HepG2 (cell line): Measurements from ENCODE around the gene WDR48. TPM values are rescaled to one million over a fixed set of nuclear protein-coding genes. Genes with fewer than 3 reads are reported as not detected.

ENCODE experiments used
- ARID4A ChIP-seq: sonication (generic); formaldehyde crosslinking; IDR thresholded peaks from 2 replicates; pipeline ENCODE4 v1.5.0; 2020; ENCODE audit warnings: mild to moderate bottlenecking, missing genetic modification reagents, borderline replicate concordance
- BRCA1 ChIP-seq: sonication (generic); formaldehyde crosslinking; IDR thresholded peaks from 2 replicates; pipeline ENCODE4 v1.4.0; 2020; ENCODE audit warnings: missing genetic modification reagents
- DR1 ChIP-seq: sonication (generic); formaldehyde crosslinking; IDR thresholded peaks from 2 replicates; pipeline ENCODE4 v1.8.0; 2021; ENCODE audit warnings: mild to moderate bottlenecking, missing genetic modification reagents, inconsistent platforms
- ELF1 ChIP-seq: sonication (generic); formaldehyde crosslinking; IDR thresholded peaks from 2 replicates; pipeline ENCODE4 v1.4.0; 2020; ENCODE audit warnings: missing genetic modification reagents
- HDAC2 ChIP-seq: sonication (generic); formaldehyde crosslinking; IDR thresholded peaks from 2 replicates; pipeline ENCODE4 v1.4.0; 2020; ENCODE audit warnings: missing genetic modification reagents
- LCORL ChIP-seq, 2 experiments: fragments of 450-650 bp in 1 of 2; sonication (generic) in 1 of 2; formaldehyde crosslinking in 1 of 2; IDR thresholded peaks; 2 replicates each; pipeline versions ENCODE4 v1.5.0 to v1.6.1; 2017 to 2020; ENCODE audit warnings: antibody characterized with exemption in 1 of 2, missing genetic modification reagents in 1 of 2
- MAFF ChIP-seq: IDR thresholded peaks from 2 replicates; pipeline ENCODE4 v1.6.1; 2011; ENCODE audit warnings: low read depth, low read length, improper control_type of control experiment
- NCOR1 ChIP-seq: fragments of 200-600 bp; sonication (generic); IDR thresholded peaks from 2 replicates; pipeline ENCODE4 v1.7.0; 2017; ENCODE audit warnings: antibody characterized with exemption, low read length, borderline replicate concordance
- RBFOX2 ChIP-seq: fragments of 200-400 bp; formaldehyde crosslinking; IDR thresholded peaks from 2 replicates; pipeline ENCODE4 v1.6.1; 2017; ENCODE audit warnings: low read depth, mild to moderate bottlenecking, low read length
- RELA ChIP-seq: sonication (generic); formaldehyde crosslinking; IDR thresholded peaks from 2 replicates; pipeline ENCODE4 v1.4.0; 2020; ENCODE audit warnings: missing genetic modification reagents
- STAG1 ChIP-seq: sonication (generic); formaldehyde crosslinking; IDR thresholded peaks from 2 replicates; pipeline ENCODE4 v1.4.0; 2020; ENCODE audit warnings: missing genetic modification reagents
- ZFP37 ChIP-seq: sonication (generic); formaldehyde crosslinking; IDR thresholded peaks from 2 replicates; pipeline ENCODE4 v1.4.0; 2020; ENCODE audit warnings: missing genetic modification reagents, borderline replicate concordance
- ZNF263 ChIP-seq: sonication (generic); formaldehyde crosslinking; IDR thresholded peaks from 2 replicates; pipeline ENCODE4 v1.4.0; 2020; ENCODE audit warnings: missing genetic modification reagents
- ZNF326 ChIP-seq: sonication (generic); formaldehyde crosslinking; IDR thresholded peaks from 2 replicates; pipeline ENCODE4 v1.4.0; 2020; ENCODE audit warnings: missing genetic modification reagents, borderline replicate concordance
- ZNF710 ChIP-seq: sonication (generic); formaldehyde crosslinking; IDR thresholded peaks from 2 replicates; pipeline ENCODE4 v1.5.0; 2020; ENCODE audit warnings: mild to moderate bottlenecking, missing genetic modification reagents, borderline replicate concordance
- ZNF841 ChIP-seq: sonication (generic); formaldehyde crosslinking; IDR thresholded peaks from 2 replicates; pipeline ENCODE4 v1.8.1; 2023; ENCODE audit warnings: missing genetic modification reagents, borderline replicate concordance
- polyA plus RNA-seq, 8 experiments: library from polyadenylated mRNA; depleted of rRNA in 3 of 8; stranded (reverse) in 7 of 8; unstranded in 1 of 8; fragments of >200 nt; fragmentation: Illumina TruSeq in 4 of 8; extraction: Trizol in 4 of 8; gene quantifications; 2 replicates each; pipeline versions ENCODE4 v1.2.1 to v1.2.3, GENCODE V29; 2011 to 2016; ENCODE audit warnings: low read depth in 4 of 8, missing spikeins in 1 of 8, mixed read lengths in 1 of 8; ENCODE audit not compliant: insufficient read depth in 1 of 8
- total RNA-seq, 5 experiments: library from RNA; depleted of rRNA; stranded (reverse); fragments of >200 nt; fragmentation: Illumina TruSeq; extraction: Trizol; gene quantifications; 2 replicates each; pipeline ENCODE4 v1.2.3, GENCODE V29; 2016; ENCODE audit warnings: low read depth in 1 of 5
- TF ChIP-seq, protein P1 (sequence below), 2 experiments: sonication (generic) in 1 of 2; formaldehyde crosslinking in 1 of 2; IDR thresholded peaks; 2 replicates each; pipeline versions ENCODE4 v1.4.0 to v1.6.1; 2018 to 2020; ENCODE audit warnings: missing genetic modification reagents in 2 of 2, borderline replicate concordance in 1 of 2, low read depth in 1 of 2, mild to moderate bottlenecking in 1 of 2, missing biosample characterization in 1 of 2
- TF ChIP-seq, protein P2 (sequence below): sonication (generic); formaldehyde crosslinking; conservative IDR thresholded peaks from 2 replicates; pipeline ENCODE4 v1.8.0; 2022; ENCODE audit warnings: low read depth, missing genetic modification reagents

Gene WDR48
- total and polyA plus RNA-seq, 2 of the 13 experiments (the other 11 are each of a cell fraction or from before 2014, with no cell fraction given) = 29.2 to 31.2 TPM

- no peak for TF ChIP-seq ELF1 (CRISPR knock-in tag)
- no peak for TF ChIP-seq MAFF
- 0 out of 2 replicates have a peak, but pooled peaks have one; percentile 24 for TF ChIP-seq RELA (CRISPR knock-in tag)
- TF ChIP-seq, protein P1, sequence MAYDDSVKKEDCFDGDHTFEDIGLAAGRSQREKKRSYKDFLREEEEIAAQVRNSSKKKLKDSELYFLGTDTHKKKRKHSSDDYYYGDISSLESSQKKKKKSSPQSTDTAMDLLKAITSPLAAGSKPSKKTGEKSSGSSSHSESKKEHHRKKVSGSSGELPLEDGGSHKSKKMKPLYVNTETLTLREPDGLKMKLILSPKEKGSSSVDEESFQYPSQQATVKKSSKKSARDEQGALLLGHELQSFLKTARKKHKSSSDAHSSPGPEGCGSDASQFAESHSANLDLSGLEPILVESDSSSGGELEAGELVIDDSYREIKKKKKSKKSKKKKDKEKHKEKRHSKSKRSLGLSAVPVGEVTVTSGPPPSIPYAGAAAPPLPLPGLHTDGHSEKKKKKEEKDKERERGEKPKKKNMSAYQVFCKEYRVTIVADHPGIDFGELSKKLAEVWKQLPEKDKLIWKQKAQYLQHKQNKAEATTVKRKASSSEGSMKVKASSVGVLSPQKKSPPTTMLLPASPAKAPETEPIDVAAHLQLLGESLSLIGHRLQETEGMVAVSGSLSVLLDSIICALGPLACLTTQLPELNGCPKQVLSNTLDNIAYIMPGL (CRISPR knock-in tag; IDR thresholded peaks at IDR 0.05; ENCODE audit: borderline replicate concordance in 1 of 2, low read depth in 1 of 2) = peak; percentile 57 to 81; a peak in 3 of 4 replicates
- TF ChIP-seq ZNF710 (CRISPR knock-in tag) = no peak; the same call in 1 of the 2 replicates
- no peak for TF ChIP-seq LCORL (IDR thresholded peaks at IDR 0.05)
- TF ChIP-seq LCORL (CRISPR knock-in tag; IDR thresholded peaks at IDR 0.05) = no peak
- TF ChIP-seq ZFP37 (CRISPR knock-in tag) = no peak
- peak; percentile 33; the same call in 1 of the 2 replicates for TF ChIP-seq HDAC2 (CRISPR knock-in tag)
- no peak for TF ChIP-seq NCOR1
- no peak for TF ChIP-seq ZNF841 (CRISPR knock-in tag)
- TF ChIP-seq DR1 (CRISPR knock-in tag) = no peak
- TF ChIP-seq, protein P2, sequence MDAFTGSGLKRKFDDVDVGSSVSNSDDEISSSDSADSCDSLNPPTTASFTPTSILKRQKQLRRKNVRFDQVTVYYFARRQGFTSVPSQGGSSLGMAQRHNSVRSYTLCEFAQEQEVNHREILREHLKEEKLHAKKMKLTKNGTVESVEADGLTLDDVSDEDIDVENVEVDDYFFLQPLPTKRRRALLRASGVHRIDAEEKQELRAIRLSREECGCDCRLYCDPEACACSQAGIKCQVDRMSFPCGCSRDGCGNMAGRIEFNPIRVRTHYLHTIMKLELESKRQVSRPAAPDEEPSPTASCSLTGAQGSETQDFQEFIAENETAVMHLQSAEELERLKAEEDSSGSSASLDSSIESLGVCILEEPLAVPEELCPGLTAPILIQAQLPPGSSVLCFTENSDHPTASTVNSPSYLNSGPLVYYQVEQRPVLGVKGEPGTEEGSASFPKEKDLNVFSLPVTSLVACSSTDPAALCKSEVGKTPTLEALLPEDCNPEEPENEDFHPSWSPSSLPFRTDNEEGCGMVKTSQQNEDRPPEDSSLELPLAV = no peak
- no peak for TF ChIP-seq STAG1
- no peak for TF ChIP-seq ZNF326 (CRISPR knock-in tag)
- TF ChIP-seq RBFOX2 = peak; percentile 79
- TF ChIP-seq ARID4A = peak; percentile 91
- no peak for TF ChIP-seq ZNF263 (CRISPR knock-in tag)
- no peak for TF ChIP-seq BRCA1 (CRISPR knock-in tag)
Observed at GRCh38 chr3:39107388-39108199, 55.8 kb downstream of the WDR48 start, which contains the start of the genes GORASP1 and TTC21A (continued).
